ENCODE measurements around the gene SGSM1.
A peak's percentile ranks its signal among the peaks of the same experiment; 100 is the strongest.

The SGSM1 gene

GRCh38 chr22:24953384-24954113 is 147.5 kb downstream of the SGSM1 start:
- H3K27me3 ChIP-seq (ENCODE audit: insufficient read depth, poor library complexity, severe bottlenecking): no peaks in the 10 kb centered on the region
- H3K36me3 ChIP-seq (ENCODE audit: low read depth): peaks cover 13% of the 10 kb centered on the region
- peak overlapping the region; percentile 87 for H3K4me3 ChIP-seq (ENCODE audit: severe bottlenecking)
- DNase-seq (ENCODE audit: low spot score) (no peak), ATAC-seq (ENCODE audit: low read depth) (no peak)
- TF ChIP-seq CTCF (IDR thresholded peaks at IDR 0.05; ENCODE audit: poor library complexity, severe bottlenecking): no peak
- peaks cover 34% of the 10 kb centered on the region for H3K4me1 ChIP-seq (ENCODE audit: insufficient read depth, poor library complexity, severe bottlenecking)
- peak overlapping the region; percentile 89 for H3K27ac ChIP-seq (ENCODE audit: poor library complexity, severe bottlenecking)
- no peaks in the 10 kb centered on the region for H3K9me3 ChIP-seq (ENCODE audit: severe bottlenecking)

DNA sequence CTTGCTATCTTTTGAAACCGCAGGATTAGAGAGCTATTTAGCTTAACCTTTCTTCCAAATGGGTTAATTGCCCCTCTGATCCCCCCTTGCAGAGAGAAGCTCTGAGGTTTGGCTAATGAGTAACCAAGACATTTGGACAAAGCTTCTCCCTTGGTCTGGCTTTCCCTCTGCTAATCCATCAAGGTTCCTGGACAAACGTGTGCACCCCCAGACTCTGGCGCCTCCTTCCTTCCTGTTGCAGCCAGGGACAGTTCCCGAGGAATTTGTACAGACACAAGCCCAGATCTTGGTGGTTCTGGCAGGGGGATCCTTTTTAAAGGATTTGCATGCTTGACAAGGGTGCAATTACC is 148.1 kb downstream of the SGSM1 start:
- ATAC-seq (ENCODE audit: low read depth): no peak
- H3K9me3 ChIP-seq (ENCODE audit: severe bottlenecking): no peaks in the 10 kb centered on the region
- no peaks in the 10 kb centered on the region for H3K27me3 ChIP-seq (ENCODE audit: insufficient read depth, poor library complexity, severe bottlenecking)
- no peak for TF ChIP-seq CTCF (IDR thresholded peaks at IDR 0.05; ENCODE audit: poor library complexity, severe bottlenecking)
- H3K27ac ChIP-seq (ENCODE audit: poor library complexity, severe bottlenecking): peak overlapping the region; percentile 89
- no peak for DNase-seq (ENCODE audit: low spot score)
- peak overlapping the region; percentile 87 for H3K4me3 ChIP-seq (ENCODE audit: severe bottlenecking)
- peaks cover 39% of the 10 kb centered on the region for H3K4me1 ChIP-seq (ENCODE audit: insufficient read depth, poor library complexity, severe bottlenecking)
- H3K36me3 ChIP-seq (ENCODE audit: low read depth): peaks cover 13% of the 10 kb centered on the region

- no peaks in the 10 kb centered on the region for H3K9me3 ChIP-seq (ENCODE audit: severe bottlenecking)
- H3K4me3 ChIP-seq (ENCODE audit: severe bottlenecking): no peak overlapping the region
- ATAC-seq (ENCODE audit: low read depth) (no peak), DNase-seq (ENCODE audit: low spot score) (no peak)
- H3K27ac ChIP-seq (ENCODE audit: poor library complexity, severe bottlenecking): peak overlapping the region; percentile 89
- peaks cover 19% of the 10 kb centered on the region for H3K36me3 ChIP-seq (ENCODE audit: low read depth)
- H3K4me1 ChIP-seq (ENCODE audit: insufficient read depth, poor library complexity, severe bottlenecking): peaks cover 39% of the 10 kb centered on the region
- no peaks in the 10 kb centered on the region for H3K27me3 ChIP-seq (ENCODE audit: insufficient read depth, poor library complexity, severe bottlenecking)
- TF ChIP-seq CTCF (IDR thresholded peaks at IDR 0.05; ENCODE audit: poor library complexity, severe bottlenecking): no peak
These were observed 148.8 kb downstream of the SGSM1 start for GRCh38 chr22:24954856-24955255.

- peaks cover 27% of the 10 kb centered on the region for H3K4me1 ChIP-seq (ENCODE audit: insufficient read depth, poor library complexity, severe bottlenecking)
- DNase-seq (ENCODE audit: low spot score) (no peak), ATAC-seq (ENCODE audit: low read depth) (peak; percentile 38; the same call in 2 of the 3 replicates)
- no peak for TF ChIP-seq CTCF (IDR thresholded peaks at IDR 0.05; ENCODE audit: poor library complexity, severe bottlenecking)
- no peaks in the 10 kb centered on the region for H3K9me3 ChIP-seq (ENCODE audit: severe bottlenecking)
- no peaks in the 10 kb centered on the region for H3K27me3 ChIP-seq (ENCODE audit: insufficient read depth, poor library complexity, severe bottlenecking)
- peak overlapping the region; percentile 89 for H3K27ac ChIP-seq (ENCODE audit: poor library complexity, severe bottlenecking)
- no peak overlapping the region for H3K4me3 ChIP-seq (ENCODE audit: severe bottlenecking)
- H3K36me3 ChIP-seq (ENCODE audit: low read depth): peaks cover 35% of the 10 kb centered on the region
These were observed 151.0 kb downstream of the SGSM1 start for GRCh38 chr22:24957043-24957442.

GRCh38 chr22:24961217-24961844 is 155.3 kb downstream of the SGSM1 start:
- Histone ChIP-seq H3K36me3 (ENCODE audit: low read depth) (peaks cover 29% of the 10 kb centered on the region), H3K4me3 (ENCODE audit: severe bottlenecking) (no peak overlapping the region), H3K27me3 (ENCODE audit: insufficient read depth, poor library complexity, severe bottlenecking) (no peaks in the 10 kb centered on the region), H3K27ac (ENCODE audit: poor library complexity, severe bottlenecking) (no peak overlapping the region), H3K4me1 (ENCODE audit: insufficient read depth, poor library complexity, severe bottlenecking) (peaks cover 17% of the 10 kb centered on the region), H3K9me3 (ENCODE audit: severe bottlenecking) (no peaks in the 10 kb centered on the region)
- TF ChIP-seq CTCF (IDR thresholded peaks at IDR 0.05; ENCODE audit: poor library complexity, severe bottlenecking): no peak
- ATAC-seq (ENCODE audit: low read depth): no peak
- DNase-seq (ENCODE audit: low spot score): no peak
